NT2/D1 (cell line): ENCODE results near the gene TMEM163.

ENCODE experiments used
- YY1 ChIP-seq: IDR thresholded peaks from 2 replicates; pipeline ENCODE4 v1.6.1; 2011; ENCODE audit not compliant: insufficient read length, insufficient read depth
- ZNF274 ChIP-seq: IDR thresholded peaks from 2 replicates; pipeline ENCODE4 v1.6.1; 2011; ENCODE audit warnings: mild to moderate bottlenecking, low read depth, low read length

DNA sequence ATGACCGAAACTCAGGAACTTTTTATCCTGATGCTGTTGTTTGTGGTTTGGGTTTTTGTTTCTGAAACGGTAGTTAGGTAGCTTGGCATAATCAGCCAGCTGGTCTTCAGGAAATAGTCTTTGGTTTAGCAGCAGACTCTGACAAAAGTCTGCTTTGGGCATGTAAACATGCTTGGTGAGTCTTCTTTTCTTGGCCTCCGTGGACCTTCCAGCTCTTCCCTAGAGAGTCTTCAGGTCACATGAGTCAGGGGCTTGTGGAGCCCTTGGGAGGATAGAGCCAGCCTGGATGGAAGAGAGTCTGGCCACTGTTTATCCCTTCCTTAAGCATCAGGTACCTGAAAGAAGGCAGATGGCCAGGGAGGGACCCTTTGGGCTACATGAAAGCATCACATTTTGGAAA, 310.4 kb downstream of the TMEM163 start:
- TF ChIP-seq ZNF274 = no peak
- no peak for TF ChIP-seq YY1
